GM12878 (cell line): ENCODE data around the gene TAS2R30. TPM values are rescaled to one million over a fixed set of nuclear protein-coding genes. Genes with fewer than 3 reads are reported as not detected.

Experiments used
- ATAC-seq: fragments of 200-7000 bp; cut with Tn5 transposase; 3 replicates; pipeline ENCODE4 v1.9.1; 2020; ENCODE audit warnings: mild to moderate bottlenecking, moderate library complexity
- BruUV-seq: library from RNA; stranded (reverse); fragments of 400-500 nt; replicated peaks from 2 replicates; lab custom pipeline; 2021; lab: Mats Ljungman, UMichigan
- CTCF ChIA-PET: fragments of 300-600 bp; sonication (Branson Sonifier 250); formaldehyde crosslinking; extraction: SDS; loops from one replicate; lab custom pipeline; 2021; ENCODE audit warnings: inconsistent platforms; lab: Yijun Ruan, JAX
- POLR2A ChIA-PET: fragments of 350-600 bp; formaldehyde crosslinking; extraction: SDS; loops from one replicate; lab custom pipeline; 2021; ENCODE audit warnings: inconsistent platforms; lab: Charles Lee
- RAD21 ChIA-PET: fragments of 300-600 bp; sonication (Branson Sonifier 250); formaldehyde crosslinking; loops from one replicate; lab custom pipeline; 2023; ENCODE audit warnings: antibody characterized with exemption; ENCODE audit not compliant: unreplicated experiment; lab: Charles Lee
- SMC1A ChIA-PET: fragments of 300-600 bp; sonication (Branson Sonifier 250); formaldehyde crosslinking; loops from one replicate; lab custom pipeline; 2023; ENCODE audit not compliant: unreplicated experiment, uncharacterized antibody; lab: Charles Lee
- DNase-seq: peaks from one replicate; pipeline ENCODE4 v3.0.0-alpha.2; 2011; ENCODE audit warnings: low read depth, low spot score
- FAIRE-seq: peaks from 3 replicates; lab custom pipeline; 2011; peaks lifted over from hg19 to GRCh38; lab: Jason Lieb, UNC
- H2AFZ ChIP-seq: 2 replicates; pipeline ENCODE4 v1.6.0; 2011; ENCODE audit warnings: low read depth, low read length, control low read depth; ENCODE audit not compliant: control insufficient read depth
- H3K27ac ChIP-seq: 2 replicates; pipeline ENCODE4 v1.5.1; 2011; ENCODE audit warnings: control low read depth; ENCODE audit not compliant: control insufficient read depth, insufficient read depth
- H3K27me3 ChIP-seq, 2 experiments: replicated peaks in 1 of 2; 2 replicates each; pipeline versions ENCODE4 v1.6.0 to v1.6.1; 2011; ENCODE audit warnings: low read length in 1 of 2; ENCODE audit not compliant: control insufficient read depth in 2 of 2, insufficient read depth in 2 of 2
- H3K36me3 ChIP-seq, 2 experiments: 2 replicates each; pipeline ENCODE4 v1.5.1; 2011; ENCODE audit warnings: low read length in 1 of 2; ENCODE audit not compliant: control insufficient read depth in 2 of 2, insufficient read depth in 2 of 2
- H3K4me1 ChIP-seq: 2 replicates; pipeline ENCODE4 v1.6.1; 2011; ENCODE audit warnings: mild to moderate bottlenecking, low read length, moderate library complexity, mixed read lengths; ENCODE audit not compliant: control insufficient read depth, insufficient read depth
- H3K4me2 ChIP-seq: 2 replicates; pipeline ENCODE4 v1.6.0; 2011; ENCODE audit warnings: control low read depth; ENCODE audit not compliant: control insufficient read depth, insufficient read depth
- H3K4me3 ChIP-seq: fragments of 200-600 bp; sonication (generic); 2 replicates; pipeline ENCODE4 v1.5.1; 2016
- H3K79me2 ChIP-seq: 2 replicates; pipeline ENCODE4 v1.6.0; 2011; ENCODE audit warnings: low read length; ENCODE audit not compliant: control insufficient read depth, insufficient read depth
- H3K9ac ChIP-seq: 2 replicates; pipeline ENCODE4 v1.8.0; 2011; ENCODE audit warnings: low read length, control low read depth, mixed read lengths; ENCODE audit not compliant: control insufficient read depth, insufficient read depth
- H3K9me3 ChIP-seq: replicated peaks from 3 replicates; pipeline ENCODE4 v1.5.1; 2011; ENCODE audit warnings: mild to moderate bottlenecking, low read length; ENCODE audit not compliant: control insufficient read depth, insufficient read depth
- H4K20me1 ChIP-seq: 2 replicates; pipeline ENCODE4 v1.6.0; 2011; ENCODE audit not compliant: control insufficient read depth, insufficient read depth
- ATF3 ChIP-seq: IDR thresholded peaks from 2 replicates; pipeline ENCODE4 v1.6.1; 2011; ENCODE audit warnings: low read depth, mild to moderate bottlenecking, low read length, moderate library complexity, borderline replicate concordance; ENCODE audit errors: extremely low read depth
- BHLHE40 ChIP-seq, 2 experiments: fragments of 450-650 bp in 1 of 2; IDR thresholded peaks; 2 replicates each; pipeline ENCODE4 v1.6.1; 2011 to 2017; ENCODE audit warnings: low read depth in 2 of 2, borderline replicate concordance in 1 of 2, improper control_type of control experiment in 1 of 2, low read length in 1 of 2, mild to moderate bottlenecking in 1 of 2
- HDGF ChIP-seq: fragments of 450-650 bp; IDR thresholded peaks from 2 replicates; pipeline ENCODE4 v1.6.1; 2016; ENCODE audit warnings: antibody characterized with exemption
- IRF5 ChIP-seq: fragments of 450-650 bp; IDR thresholded peaks from 2 replicates; pipeline ENCODE4 v1.6.1; 2017; ENCODE audit warnings: borderline replicate concordance
- KDM1A ChIP-seq: fragments of 200-600 bp; sonication (generic); IDR thresholded peaks from 2 replicates; pipeline ENCODE4 v1.6.1; 2016; ENCODE audit warnings: borderline replicate concordance
- MAX ChIP-seq: IDR thresholded peaks from 2 replicates; pipeline ENCODE4 v1.6.1; 2012; ENCODE audit warnings: low read depth, low read length, improper control_type of control experiment
- MYB ChIP-seq: fragments of 150-350 bp; IDR thresholded peaks from 2 replicates; pipeline ENCODE4 v1.6.1; 2014; ENCODE audit warnings: mild to moderate bottlenecking, low read depth, low read length, borderline replicate concordance
- PAX8 ChIP-seq: fragments of 450-650 bp; IDR thresholded peaks from 2 replicates; pipeline ENCODE4 v1.6.1; 2017; ENCODE audit warnings: mild to moderate bottlenecking, moderate library complexity
- POLR2AphosphoS5 ChIP-seq: IDR thresholded peaks from 2 replicates; pipeline ENCODE4 v1.6.1; 2011; ENCODE audit warnings: mild to moderate bottlenecking, low read length, inconsistent platforms
- WGBS: methylation state at CpG from one replicate; pipeline ENCODE4 v1.1.6; 2016; ENCODE audit warnings: low lambda C conversion rate; ENCODE audit not compliant: insufficient replicate concordance, insufficient coverage; ENCODE audit errors: missing lambda C conversion rate; 5-methylcytosine and 5-hydroxymethylcytosine counted together
- in situ Hi-C: fragments of 300-500 bp; cut with MboI; formaldehyde crosslinking; loops from 9 replicates; pipeline ENCODE4 v1.14.3; 2018; ENCODE audit warnings: mixed read lengths
- intact Hi-C: fragments of 100-400 bp; cut with micrococcal nuclease; formaldehyde crosslinking; loops from one replicate; pipeline ENCODE4 v1.14.2; 2022; ENCODE audit not compliant: unreplicated experiment
- polyA plus RNA-seq, 11 experiments: library from polyadenylated mRNA; depleted of rRNA in 4 of 11; unstranded in 6 of 11; stranded (reverse) in 5 of 11; fragments of >200 nt; fragmentation: Nextera tagmentation in 4 of 11; fragmentation: Illumina TruSeq in 1 of 11; extraction: Ambion mirVana in 4 of 11; extraction: Trizol in 1 of 11; gene quantifications; 1 replicate in 1 of 11; 2 replicates in 10 of 11; pipeline versions ENCODE4 v1.2.1 to v1.2.3, GENCODE V29; 2011 to 2016; ENCODE audit warnings: inconsistent platforms in 2 of 11, missing spikeins in 2 of 11, low read depth in 1 of 11
- total RNA-seq, 4 experiments: library from RNA; depleted of rRNA in 3 of 4; stranded (reverse); fragments of >200 nt in 3 of 4; fragmentation: Illumina TruSeq in 1 of 4; extraction: Trizol in 1 of 4; gene quantifications; 2 replicates each; pipeline versions ENCODE4 v1.2.1 to v1.2.3, GENCODE V29; 2013 to 2021

TAS2R30 gene
- total and polyA plus RNA-seq, 10 of the 15 experiments (the other 5 are each of a cell fraction or from before 2014, with no cell fraction given) = 0.09 to 5.9 (median 0.54) TPM; not detected in 3

- H3K4me1 ChIP-seq = no peaks in the 10 kb centered on the region
- H3K4me2 ChIP-seq = no peak overlapping the region
- ChIA-PET SMC1A (interaction anchor here (0.7 kb wide), 1 partner anchor 22 kb away, joined by 3 read pairs; no protein-coding TSS in a partner anchor), RAD21 (interaction anchor here (0.6 kb wide), 1 partner anchor 409 kb away, joined by 3 read pairs; no protein-coding TSS in a partner anchor), CTCF (no interaction called here), POLR2A (interaction anchor here (0.5 to 1.1 kb wide), 2 partner anchors 39 to 151 kb away, joined by 3 to 4 read pairs; no protein-coding TSS in a partner anchor)
- in situ Hi-C loops (no loop called here), intact Hi-C loops (no loop called here)
- no peaks in the 10 kb centered on the region; the same call in 2 of the 3 replicates for H3K9me3 ChIP-seq
- no peaks in the 10 kb centered on the region for H3K27me3 ChIP-seq
- no peak overlapping the region for H3K27ac ChIP-seq
- peaks cover 1% of the 10 kb centered on the region; the same call in 1 of the 2 replicates for H3K79me2 ChIP-seq
- no peaks in the 10 kb centered on the region; a peak in 1 of 4 replicates for H3K36me3 ChIP-seq
- BruUV-seq = no TSS peak
- FAIRE-seq = no peak
- no peak for TF ChIP-seq PAX8
- H3K9ac ChIP-seq = no peak overlapping the region
- no peak for DNase-seq
- ATAC-seq = no peak
- WGBS = 100% methylated on average over 2 of the region's 2 CpGs
- no peaks in the 10 kb centered on the region for H4K20me1 ChIP-seq
- H3K4me3 ChIP-seq = no peak overlapping the region
- no peak overlapping the region for H2AFZ ChIP-seq
Observed at GRCh38 chr12:11133162-11133561, 1.3 kb downstream of the TAS2R30 start.

- H3K79me2 ChIP-seq = no peaks in the 10 kb centered on the region; the same call in none of the 2 replicates
- intact Hi-C loops = no loop called here
- H3K27me3 ChIP-seq = no peaks in the 10 kb centered on the region
- DNase-seq = no peak
- no peak overlapping the region for H3K27ac ChIP-seq
- no peaks in the 10 kb centered on the region for H3K4me1 ChIP-seq
- H3K4me2 ChIP-seq = no peak overlapping the region
- no peaks in the 10 kb centered on the region for H4K20me1 ChIP-seq
- SMC1A ChIA-PET = no interaction called here
- no peak for TF ChIP-seq MYB
- no peak for TF ChIP-seq ATF3
- TF ChIP-seq KDM1A = no peak
- TF ChIP-seq POLR2AphosphoS5 = no peak
- TF ChIP-seq MAX = no peak
- TF ChIP-seq IRF5 = no peak
- TF ChIP-seq HDGF = no peak
- TF ChIP-seq BHLHE40 (IDR thresholded peaks at IDR 0.05; ENCODE audit: borderline replicate concordance in 1 of 2, low read depth in 2 of 2, low read length in 1 of 2) = no peak
- no TSS peak for BruUV-seq
- no peak overlapping the region for H3K9ac ChIP-seq
- in situ Hi-C loops = no loop called here
- RAD21 ChIA-PET = no interaction called here
- WGBS = 77% methylated on average over 2 of the region's 2 CpGs
- CTCF ChIA-PET = no interaction called here
- H2AFZ ChIP-seq = no peak overlapping the region
- ATAC-seq = no peak
- peaks cover 3% of the 10 kb centered on the region; the same call in 1 of the 3 replicates for H3K9me3 ChIP-seq
- no peak overlapping the region for H3K4me3 ChIP-seq
- H3K36me3 ChIP-seq = no peaks in the 10 kb centered on the region; a peak in 1 of 4 replicates
- no peak for FAIRE-seq
- POLR2A ChIA-PET = no interaction called here
Observed at GRCh38 chr12:11130999-11131398, 3.4 kb downstream of the TAS2R30 start.
